H1 (cell line): ENCODE data around the gene IFNK.

Experiments used
- CHD1 ChIP-seq: IDR thresholded peaks from 2 replicates; pipeline ENCODE4 v1.6.1; 2012; ENCODE audit warnings: low read depth, low read length, improper control_type of control experiment
- EZH2 ChIP-seq: fragments of 200-600 bp; sonication (generic); IDR thresholded peaks from 2 replicates; pipeline ENCODE4 v1.7.1; 2012; ENCODE audit warnings: low read depth, mild to moderate bottlenecking, moderate library complexity, low read length, inconsistent platforms; ENCODE audit not compliant: severe bottlenecking
- POLR2AphosphoS5 ChIP-seq: IDR thresholded peaks from 2 replicates; pipeline ENCODE4 v1.6.1; 2011; ENCODE audit warnings: low read depth, low read length
- SIN3A ChIP-seq, 2 experiments: IDR thresholded peaks in 1 of 2; conservative IDR thresholded peaks in 1 of 2; 2 replicates each; pipeline ENCODE4 v1.6.1; 2011 to 2012; ENCODE audit warnings: low read length in 2 of 2, improper control_type of control experiment in 1 of 2, low read depth in 1 of 2, mild to moderate bottlenecking in 1 of 2
- TAF1 ChIP-seq: IDR thresholded peaks from 2 replicates; pipeline ENCODE4 v1.6.1; 2011; ENCODE audit warnings: mild to moderate bottlenecking, low read depth, low read length
- TF ChIP-seq, protein P1 (sequence below): IDR thresholded peaks from 2 replicates; pipeline ENCODE4 v1.6.1; 2012; ENCODE audit warnings: inconsistent platforms
- TF ChIP-seq, protein P2 (sequence below), 3 experiments: IDR thresholded peaks; 1 replicate in 2 of 3; 2 replicates in 1 of 3; pipeline versions ENCODE4 v1.5.1 to v1.6.1; 2011; ENCODE audit warnings: low read length in 3 of 3, mild to moderate bottlenecking in 3 of 3, inconsistent platforms in 2 of 3, low read depth in 1 of 3, moderate library complexity in 1 of 3; ENCODE audit not compliant: insufficient read depth in 1 of 3; ENCODE audit errors: control extremely low read depth in 1 of 3

DNA sequence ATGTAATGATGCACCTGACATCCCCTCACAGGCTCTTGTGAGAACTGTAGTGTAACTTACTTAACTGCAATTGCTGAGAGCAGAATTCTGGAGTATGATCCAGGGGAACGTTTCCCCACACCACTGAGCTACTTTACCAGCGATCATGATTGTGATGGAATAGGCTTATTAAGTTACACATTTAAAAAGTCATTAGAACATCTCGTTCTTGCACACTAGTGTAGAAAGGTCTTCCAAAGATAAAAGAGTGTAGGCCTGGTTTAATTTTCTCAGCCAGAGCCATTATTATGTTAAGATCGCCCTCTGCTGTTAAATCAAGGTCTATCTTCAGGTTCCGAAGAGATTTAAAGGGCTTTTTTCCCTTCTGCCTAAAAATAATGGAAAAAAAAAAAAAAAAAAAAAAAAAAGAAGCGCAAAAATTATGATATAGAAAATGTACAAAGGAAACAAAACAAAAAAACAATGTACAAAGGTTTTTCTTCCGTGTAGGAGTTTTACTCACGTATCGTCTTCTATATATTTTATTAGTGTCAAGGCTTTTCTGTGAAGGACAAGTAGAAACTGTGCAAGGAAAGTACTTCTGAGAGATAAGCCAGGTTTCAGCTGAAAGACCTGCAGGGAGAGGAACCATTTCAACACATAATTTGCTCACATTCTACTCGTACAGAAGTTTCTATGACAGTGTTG lies 24.1 kb downstream of the IFNK start:
- TF ChIP-seq, protein P1, sequence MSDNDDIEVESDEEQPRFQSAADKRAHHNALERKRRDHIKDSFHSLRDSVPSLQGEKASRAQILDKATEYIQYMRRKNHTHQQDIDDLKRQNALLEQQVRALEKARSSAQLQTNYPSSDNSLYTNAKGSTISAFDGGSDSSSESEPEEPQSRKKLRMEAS: no peak
- no peak for TF ChIP-seq EZH2
- TF ChIP-seq, protein P2, sequence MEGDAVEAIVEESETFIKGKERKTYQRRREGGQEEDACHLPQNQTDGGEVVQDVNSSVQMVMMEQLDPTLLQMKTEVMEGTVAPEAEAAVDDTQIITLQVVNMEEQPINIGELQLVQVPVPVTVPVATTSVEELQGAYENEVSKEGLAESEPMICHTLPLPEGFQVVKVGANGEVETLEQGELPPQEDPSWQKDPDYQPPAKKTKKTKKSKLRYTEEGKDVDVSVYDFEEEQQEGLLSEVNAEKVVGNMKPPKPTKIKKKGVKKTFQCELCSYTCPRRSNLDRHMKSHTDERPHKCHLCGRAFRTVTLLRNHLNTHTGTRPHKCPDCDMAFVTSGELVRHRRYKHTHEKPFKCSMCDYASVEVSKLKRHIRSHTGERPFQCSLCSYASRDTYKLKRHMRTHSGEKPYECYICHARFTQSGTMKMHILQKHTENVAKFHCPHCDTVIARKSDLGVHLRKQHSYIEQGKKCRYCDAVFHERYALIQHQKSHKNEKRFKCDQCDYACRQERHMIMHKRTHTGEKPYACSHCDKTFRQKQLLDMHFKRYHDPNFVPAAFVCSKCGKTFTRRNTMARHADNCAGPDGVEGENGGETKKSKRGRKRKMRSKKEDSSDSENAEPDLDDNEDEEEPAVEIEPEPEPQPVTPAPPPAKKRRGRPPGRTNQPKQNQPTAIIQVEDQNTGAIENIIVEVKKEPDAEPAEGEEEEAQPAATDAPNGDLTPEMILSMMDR (IDR thresholded peaks at IDR 0.05; ENCODE audit: control extremely low read depth in 1 of 3, insufficient read depth in 1 of 3, low read depth in 1 of 3, low read length in 3 of 3): peak in 2 of 3 experiments; percentile 23 to 37; a peak in 2 of 4 replicates
- no peak for TF ChIP-seq SIN3A (conservative IDR thresholded peaks at IDR 0.05 in 1 of 2, IDR thresholded peaks at IDR 0.05 in 1 of 2; ENCODE audit: low read depth in 1 of 2, low read length in 2 of 2)
- TF ChIP-seq CHD1: no peak
- no peak for TF ChIP-seq POLR2AphosphoS5
- TF ChIP-seq TAF1: no peak
